K562 (cell line): ENCODE results near the gene CYP26A1.

Experiments used
- TF ChIP-seq, protein P1 (sequence below): sonication (generic); formaldehyde crosslinking; IDR thresholded peaks from 2 replicates; pipeline ENCODE4 v1.8.1; 2023; ENCODE audit warnings: mild to moderate bottlenecking, missing genetic modification reagents
- TF ChIP-seq, protein P2 (sequence below), 3 experiments: IDR thresholded peaks in 2 of 3; conservative IDR thresholded peaks in 1 of 3; 2 replicates each; pipeline ENCODE4 v1.5.1; 2011 to 2012; ENCODE audit warnings: low read length in 3 of 3, mild to moderate bottlenecking in 3 of 3, control low read depth in 2 of 3, improper control_type of control experiment in 1 of 3, inconsistent platforms in 1 of 3, low read depth in 1 of 3, mixed read lengths in 1 of 3, moderate library complexity in 1 of 3; ENCODE audit not compliant: insufficient read depth in 2 of 3

DNA sequence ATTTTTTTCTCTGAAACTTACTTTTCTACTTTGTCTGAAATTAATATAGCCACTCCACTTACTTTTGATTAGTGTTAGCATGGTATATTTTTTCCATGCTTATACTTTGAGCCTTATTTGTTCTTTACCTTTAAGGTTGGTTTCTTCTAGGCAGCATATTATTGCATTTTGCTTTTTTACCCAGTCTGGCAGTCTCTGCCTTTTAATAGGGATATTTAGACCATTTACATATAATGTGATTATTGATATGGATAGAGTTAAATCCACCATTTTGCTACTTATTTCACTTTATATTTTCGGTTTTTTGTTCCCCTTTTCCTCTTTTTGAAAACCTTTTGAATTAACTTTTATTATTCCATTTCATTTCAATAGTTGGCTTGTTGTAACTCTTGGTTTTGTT lies 30.3 kb downstream of the CYP26A1 start:
- TF ChIP-seq, protein P1, sequence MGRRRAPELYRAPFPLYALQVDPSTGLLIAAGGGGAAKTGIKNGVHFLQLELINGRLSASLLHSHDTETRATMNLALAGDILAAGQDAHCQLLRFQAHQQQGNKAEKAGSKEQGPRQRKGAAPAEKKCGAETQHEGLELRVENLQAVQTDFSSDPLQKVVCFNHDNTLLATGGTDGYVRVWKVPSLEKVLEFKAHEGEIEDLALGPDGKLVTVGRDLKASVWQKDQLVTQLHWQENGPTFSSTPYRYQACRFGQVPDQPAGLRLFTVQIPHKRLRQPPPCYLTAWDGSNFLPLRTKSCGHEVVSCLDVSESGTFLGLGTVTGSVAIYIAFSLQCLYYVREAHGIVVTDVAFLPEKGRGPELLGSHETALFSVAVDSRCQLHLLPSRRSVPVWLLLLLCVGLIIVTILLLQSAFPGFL = no peak
- TF ChIP-seq, protein P2, sequence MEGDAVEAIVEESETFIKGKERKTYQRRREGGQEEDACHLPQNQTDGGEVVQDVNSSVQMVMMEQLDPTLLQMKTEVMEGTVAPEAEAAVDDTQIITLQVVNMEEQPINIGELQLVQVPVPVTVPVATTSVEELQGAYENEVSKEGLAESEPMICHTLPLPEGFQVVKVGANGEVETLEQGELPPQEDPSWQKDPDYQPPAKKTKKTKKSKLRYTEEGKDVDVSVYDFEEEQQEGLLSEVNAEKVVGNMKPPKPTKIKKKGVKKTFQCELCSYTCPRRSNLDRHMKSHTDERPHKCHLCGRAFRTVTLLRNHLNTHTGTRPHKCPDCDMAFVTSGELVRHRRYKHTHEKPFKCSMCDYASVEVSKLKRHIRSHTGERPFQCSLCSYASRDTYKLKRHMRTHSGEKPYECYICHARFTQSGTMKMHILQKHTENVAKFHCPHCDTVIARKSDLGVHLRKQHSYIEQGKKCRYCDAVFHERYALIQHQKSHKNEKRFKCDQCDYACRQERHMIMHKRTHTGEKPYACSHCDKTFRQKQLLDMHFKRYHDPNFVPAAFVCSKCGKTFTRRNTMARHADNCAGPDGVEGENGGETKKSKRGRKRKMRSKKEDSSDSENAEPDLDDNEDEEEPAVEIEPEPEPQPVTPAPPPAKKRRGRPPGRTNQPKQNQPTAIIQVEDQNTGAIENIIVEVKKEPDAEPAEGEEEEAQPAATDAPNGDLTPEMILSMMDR (IDR thresholded peaks at IDR 0.05 in 2 of 3, conservative IDR thresholded peaks at IDR 0.05 in 1 of 3; ENCODE audit: insufficient read depth in 2 of 3, low read depth in 1 of 3, low read length in 3 of 3) = no peak
